Kidney (tissue), 14 donors: ENCODE measurements around the gene HOXA7. TPM values are rescaled to one million over a fixed set of nuclear protein-coding genes. Genes with fewer than 3 reads are reported as not detected.

Source experiments
- DNase-seq, 5 donors: peaks; one replicate each; pipeline ENCODE4 v3.0.0-alpha.2; 2013 to 2020
- FAIRE-seq: peaks from 2 replicates; lab custom pipeline; 2012; peaks lifted over from hg19 to GRCh38; lab: Jason Lieb, UNC
- H3K27ac ChIP-seq, 2 donors: one replicate each; pipeline ENCODE4 v1.7.0; 2013; ENCODE audit warnings: low read depth in 2 of 2, low read length in 2 of 2, inconsistent platforms in 1 of 2
- H3K27me3 ChIP-seq: one replicate; pipeline ENCODE4 v1.7.1; 2013; ENCODE audit warnings: low read length, inconsistent platforms; ENCODE audit not compliant: control insufficient read depth, insufficient read depth
- H3K36me3 ChIP-seq, 3 donors: one replicate each; pipeline versions ENCODE4 v1.7.0 to v1.7.1; 2013; ENCODE audit warnings: low read length in 3 of 3, control low read depth in 1 of 3, inconsistent platforms in 1 of 3; ENCODE audit not compliant: insufficient read depth in 3 of 3, control insufficient read depth in 2 of 3
- H3K4me1 ChIP-seq, 3 donors: one replicate each; pipeline versions ENCODE4 v1.7.0 to v1.7.1; 2013; ENCODE audit warnings: low read length in 3 of 3, inconsistent platforms in 1 of 3, low read depth in 1 of 3; ENCODE audit not compliant: control insufficient read depth in 2 of 3, insufficient read depth in 2 of 3
- H3K4me3 ChIP-seq, 3 donors: one replicate each; pipeline versions ENCODE4 v1.7.0 to v1.8.1; 2013; ENCODE audit warnings: low read length in 3 of 3, control low read depth in 1 of 3, inconsistent platforms in 1 of 3
- H3K9ac ChIP-seq, 3 donors: one replicate each; pipeline versions ENCODE4 v1.7.0 to v1.7.1; 2013; ENCODE audit warnings: low read length in 3 of 3, control low read depth in 1 of 3, inconsistent platforms in 1 of 3
- H3K9me3 ChIP-seq, 3 donors: one replicate each; pipeline versions ENCODE4 v1.7.0 to v1.7.1; 2013; ENCODE audit warnings: low read length in 3 of 3, control low read depth in 1 of 3, inconsistent platforms in 1 of 3; ENCODE audit not compliant: control insufficient read depth in 2 of 3, insufficient read depth in 1 of 3
- intact Hi-C: fragments of 100-400 bp; cut with DNase I; formaldehyde crosslinking; loops from one replicate; pipeline ENCODE4 v1.11.1; 2022
- polyA plus RNA-seq: library from polyadenylated mRNA; stranded (reverse); fragments of 350-450 nt; fragmentation: Illumina TruSeq; extraction: RNeasy Lipid Tissue Mini Kit (QIAGEN cat#74804); gene quantifications from one replicate; pipeline ENCODE4 v1.2.3, GENCODE V29; 2014; ENCODE audit warnings: low read depth, low replicate concordance; ENCODE audit not compliant: insufficient read depth
- total RNA-seq: library from RNA; stranded (reverse); fragmentation: NEBNext Ultra II Directional; extraction: Animal tissue kit (Norgen Biotek cat#: 25700); gene quantifications from one replicate; pipeline ENCODE4 v1.2.1, GENCODE V29; 2021
- TF ChIP-seq, protein P1 (sequence below): IDR thresholded peaks from 3 replicates; pipeline ENCODE4 v1.5.1; 2012; ENCODE audit warnings: mild to moderate bottlenecking, moderate library complexity, borderline replicate concordance; ENCODE audit not compliant: insufficient read depth; ENCODE audit errors: extremely low read depth
- donor health status: control.
- donor health status: control.
- donor health status: control.
- donor health status: control.
- donor health status: control.
- donor health status: DM: yes; HTN: yes; CAD: no.
- donor health status: Normal renal cell carcinoma (clear cell type).

The HOXA7 gene
- total and polyA plus RNA-seq, 2 donors from 2014 or later: 23.8 to 31.3 TPM

DNA sequence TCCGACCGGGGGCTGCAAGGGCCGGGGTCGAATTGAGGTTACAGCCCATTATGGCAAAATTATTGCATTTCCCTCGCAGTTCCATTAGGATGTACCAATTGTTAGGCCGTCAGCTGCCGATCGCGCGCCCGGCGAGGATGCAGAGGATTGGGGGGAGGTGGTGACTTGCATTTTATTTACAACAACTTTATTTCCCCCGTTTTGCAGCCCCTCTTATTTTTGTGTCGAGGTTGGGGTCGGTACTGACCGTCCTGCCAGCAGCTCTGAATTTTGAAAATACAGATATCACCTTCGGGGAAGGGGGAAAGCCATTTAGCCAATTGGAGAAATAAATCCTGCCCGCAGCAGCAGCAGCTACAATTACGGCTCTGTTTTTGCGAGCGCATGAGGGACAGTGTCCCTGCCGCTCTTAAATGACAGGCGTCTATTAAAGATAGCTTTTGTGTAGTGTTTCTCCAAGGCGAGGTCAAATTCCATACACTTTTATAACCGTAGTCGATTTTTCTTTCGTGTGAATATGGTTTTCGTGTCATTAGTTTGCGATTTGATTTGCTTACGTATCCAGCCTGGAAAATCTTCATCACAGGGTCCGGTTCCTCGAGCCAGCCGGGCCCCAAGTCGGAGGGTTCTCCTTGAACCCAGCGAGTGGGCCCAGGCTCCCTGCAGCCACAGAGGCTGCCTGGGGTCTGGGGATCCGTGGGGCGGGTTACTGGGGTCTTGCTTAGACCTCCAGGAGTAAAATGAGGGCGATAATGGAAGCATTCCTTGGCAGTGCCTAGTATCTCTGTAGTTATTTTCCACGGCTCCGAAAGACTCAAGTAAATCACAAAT lies 12.3 kb downstream of the HOXA7 start:
- Histone ChIP-seq H3K9ac (peak overlapping the region in 2 of 3 donors; percentile 22 to 97), H3K4me1 (peaks cover 0 to 14% (median 9%) of the 10 kb centered on the region in 3 donors), H3K36me3 (peaks cover 2 to 12% (median 7%) of the 10 kb centered on the region in 3 donors), H3K4me3 (peak overlapping the region; percentile 20 to 83 (median 33)), H3K27me3 (no peaks in the 10 kb centered on the region), H3K9me3 (no peaks in the 10 kb centered on the region), H3K27ac (peak overlapping the region; percentile 97)
- DNase-seq (peak in 2 of 5 donors; percentile 23 to 48), FAIRE-seq (no peak)
- intact Hi-C loops: no loop called here
- TF ChIP-seq, protein P1, sequence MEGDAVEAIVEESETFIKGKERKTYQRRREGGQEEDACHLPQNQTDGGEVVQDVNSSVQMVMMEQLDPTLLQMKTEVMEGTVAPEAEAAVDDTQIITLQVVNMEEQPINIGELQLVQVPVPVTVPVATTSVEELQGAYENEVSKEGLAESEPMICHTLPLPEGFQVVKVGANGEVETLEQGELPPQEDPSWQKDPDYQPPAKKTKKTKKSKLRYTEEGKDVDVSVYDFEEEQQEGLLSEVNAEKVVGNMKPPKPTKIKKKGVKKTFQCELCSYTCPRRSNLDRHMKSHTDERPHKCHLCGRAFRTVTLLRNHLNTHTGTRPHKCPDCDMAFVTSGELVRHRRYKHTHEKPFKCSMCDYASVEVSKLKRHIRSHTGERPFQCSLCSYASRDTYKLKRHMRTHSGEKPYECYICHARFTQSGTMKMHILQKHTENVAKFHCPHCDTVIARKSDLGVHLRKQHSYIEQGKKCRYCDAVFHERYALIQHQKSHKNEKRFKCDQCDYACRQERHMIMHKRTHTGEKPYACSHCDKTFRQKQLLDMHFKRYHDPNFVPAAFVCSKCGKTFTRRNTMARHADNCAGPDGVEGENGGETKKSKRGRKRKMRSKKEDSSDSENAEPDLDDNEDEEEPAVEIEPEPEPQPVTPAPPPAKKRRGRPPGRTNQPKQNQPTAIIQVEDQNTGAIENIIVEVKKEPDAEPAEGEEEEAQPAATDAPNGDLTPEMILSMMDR: no peak

DNA sequence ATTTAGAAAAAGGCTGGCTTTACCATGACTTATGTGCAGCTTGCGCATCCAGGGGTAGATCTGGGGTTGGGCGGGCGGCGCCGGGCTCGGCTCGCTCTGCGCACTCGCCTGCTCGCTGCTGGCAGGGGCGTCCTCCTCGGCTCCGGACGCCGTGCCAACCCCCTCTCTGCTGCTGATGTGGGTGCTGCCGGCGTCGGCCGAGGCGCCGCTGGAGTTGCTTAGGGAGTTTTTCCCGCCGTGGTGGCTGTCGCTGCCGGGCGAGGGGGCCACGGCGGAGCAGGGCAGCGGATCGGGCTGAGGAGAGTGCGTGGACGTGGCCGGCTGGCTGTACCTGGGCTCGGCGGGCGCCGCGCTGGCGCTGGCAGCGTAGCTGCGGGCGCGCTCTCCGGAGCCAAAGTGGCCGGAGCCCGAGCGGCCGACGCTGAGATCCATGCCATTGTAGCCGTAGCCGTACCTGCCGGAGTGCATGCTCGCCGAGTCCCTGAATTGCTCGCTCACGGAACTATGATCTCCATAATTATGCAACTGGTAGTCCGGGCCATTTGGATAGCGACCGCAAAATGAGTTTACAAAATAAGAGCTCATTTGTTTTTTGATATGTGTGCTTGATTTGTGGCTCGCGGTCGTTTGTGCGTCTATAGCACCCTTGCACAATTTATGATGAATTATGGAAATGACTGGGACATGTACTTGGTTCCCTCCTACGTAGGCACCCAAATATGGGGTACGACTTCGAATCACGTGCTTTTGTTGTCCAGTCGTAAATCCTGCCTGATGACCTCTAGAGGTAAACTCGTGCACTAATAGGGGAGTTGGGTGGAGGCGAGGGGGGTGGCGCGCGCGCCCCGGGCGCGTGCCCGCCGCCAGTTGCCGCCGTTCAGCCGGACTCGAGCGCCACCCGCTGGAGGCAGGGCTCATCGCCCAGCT lies 13.2 kb downstream of the HOXA7 start, which contains the start of gene HOXA5:
HOXA5 (minus strand) TSS at position 659 of the 927 bp plus-strand sequence; CDS start at position 585, 74 bp downstream.
- peak within 1 kb of the TSS; percentile 64 to 97 (median 94) for H3K9ac ChIP-seq
- peaks cover 2 to 12% (median 7%) of the 10 kb centered on the region in 3 donors for H3K36me3 ChIP-seq
- intact Hi-C loops: no loop called here
- DNase-seq: peak; percentile 94 to 97 (median 95)
- H3K4me3 ChIP-seq: peak within 1 kb of the TSS; percentile 73 to 89 (median 75)
- H3K27me3 ChIP-seq: no peaks in the 10 kb centered on the region
- peaks cover 0 to 12% (median 11%) of the 10 kb centered on the region in 3 donors for H3K4me1 ChIP-seq
- no peaks in the 10 kb centered on the region for H3K9me3 ChIP-seq
- TF ChIP-seq, protein P1: peak; percentile 82
- FAIRE-seq: peak; percentile 11
- peak within 1 kb of the TSS; percentile 97 for H3K27ac ChIP-seq

DNA sequence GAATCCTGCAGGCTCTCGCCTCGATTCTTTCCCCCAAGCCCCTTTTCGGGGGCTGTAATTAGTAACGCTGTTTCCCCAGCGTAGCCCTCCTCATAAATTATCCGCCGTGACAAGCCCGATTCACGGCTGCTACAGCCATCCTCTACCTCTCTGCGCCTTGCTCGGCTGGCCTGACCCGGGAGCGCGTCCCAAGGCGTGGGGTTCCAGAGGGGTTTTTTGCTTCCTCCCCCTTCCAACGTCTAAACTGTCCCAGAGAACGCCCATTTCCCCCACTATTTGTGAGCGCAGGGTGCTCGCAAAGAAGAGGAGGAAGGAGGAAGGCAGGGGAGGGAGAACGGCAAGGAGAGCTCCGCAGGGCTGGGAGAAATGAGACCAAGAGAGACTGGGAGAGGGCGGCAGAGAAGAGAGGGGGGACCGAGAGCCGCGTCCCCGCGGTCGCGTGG lies 13.9 kb downstream of the HOXA7 start:
- TF ChIP-seq, protein P1: no peak
- Histone ChIP-seq H3K4me3 (peak overlapping the region; percentile 58 to 89 (median 75)), H3K9me3 (no peaks in the 10 kb centered on the region), H3K4me1 (peaks cover 4 to 18% (median 8%) of the 10 kb centered on the region in 3 donors), H3K27ac (peak overlapping the region; percentile 97), H3K36me3 (peaks cover 2 to 16% (median 7%) of the 10 kb centered on the region in 3 donors), H3K27me3 (no peaks in the 10 kb centered on the region), H3K9ac (peak overlapping the region; percentile 62 to 97 (median 94))
- DNase-seq: peak in 2 of 5 donors; percentile 31 to 62
- intact Hi-C loops: no loop called here
- FAIRE-seq: no peak
